GM18858 (cell line): ENCODE data around the gene MMP3.

Experiments
- ATAC-seq: cut with Tn5 transposase; IDR thresholded peaks from one replicate; pipeline ENCODE4 v1.9.1; 2021; ENCODE audit not compliant: unreplicated experiment

MMP3 gene

GRCh38 chr11:102832612-102833011, 10.8 kb downstream of the MMP3 start:
- ATAC-seq: no peak

GRCh38 chr11:102831489-102832440, 11.6 kb downstream of the MMP3 start:
- no peak for ATAC-seq

- no peak for ATAC-seq
Observed at GRCh38 chr11:102831128-102831488, 12.3 kb downstream of the MMP3 start.

- no peak for ATAC-seq
Observed at GRCh38 chr11:102830001-102830727, 13.2 kb downstream of the MMP3 start.

- no peak for ATAC-seq
Observed at GRCh38 chr11:102829316-102830000, 14.0 kb downstream of the MMP3 start.

GRCh38 chr11:102824556-102824955, 18.9 kb downstream of the MMP3 start:
- no peak for ATAC-seq

- no peak for ATAC-seq
Observed at GRCh38 chr11:102819491-102819890, 23.9 kb downstream of the MMP3 start.

GRCh38 chr11:102813484-102813883, 29.9 kb downstream of the MMP3 start:
- no peak for ATAC-seq

GRCh38 chr11:102812188-102812587, 31.2 kb downstream of the MMP3 start:
- no peak for ATAC-seq

- ATAC-seq: no peak
Observed at GRCh38 chr11:102810950-102811660, 32.3 kb downstream of the MMP3 start.

- ATAC-seq: no peak
Observed at GRCh38 chr11:102809971-102810370, 33.4 kb downstream of the MMP3 start.

GRCh38 chr11:102807921-102808320, 35.5 kb downstream of the MMP3 start:
- ATAC-seq: peak; percentile 47

GRCh38 chr11:102806296-102806695, 37.1 kb downstream of the MMP3 start:
- ATAC-seq: no peak

GRCh38 chr11:102802341-102802740, 41.1 kb downstream of the MMP3 start:
- ATAC-seq: no peak

GRCh38 chr11:102800767-102801166, 42.6 kb downstream of the MMP3 start:
- ATAC-seq: no peak

- ATAC-seq: no peak
Observed at GRCh38 chr11:102799681-102800340, 43.6 kb downstream of the MMP3 start.

GRCh38 chr11:102798012-102798746, 45.2 kb downstream of the MMP3 start, which contains the start of gene MMP1:
MMP1 (minus strand) TSS chr11:102798160; CDS start chr11:102798092, 68 bp downstream.
- ATAC-seq: no peak

GRCh38 chr11:102794382-102794781, 49.0 kb downstream of the MMP3 start:
- peak; percentile 89 for ATAC-seq

GRCh38 chr11:102793677-102794290, 49.6 kb downstream of the MMP3 start:
- ATAC-seq: no peak
